Measurements from ENCODE around the gene GNB2. TPM values are rescaled to one million over a fixed set of nuclear protein-coding genes. Genes with fewer than 3 reads are reported as not detected.

The GNB2 gene
- total RNA-seq (2014; rRNA removed; shearing (Covaris generic); ENCODE audit: low replicate concordance) = 65.0 and 101 TPM in 2 replicates

DNA sequence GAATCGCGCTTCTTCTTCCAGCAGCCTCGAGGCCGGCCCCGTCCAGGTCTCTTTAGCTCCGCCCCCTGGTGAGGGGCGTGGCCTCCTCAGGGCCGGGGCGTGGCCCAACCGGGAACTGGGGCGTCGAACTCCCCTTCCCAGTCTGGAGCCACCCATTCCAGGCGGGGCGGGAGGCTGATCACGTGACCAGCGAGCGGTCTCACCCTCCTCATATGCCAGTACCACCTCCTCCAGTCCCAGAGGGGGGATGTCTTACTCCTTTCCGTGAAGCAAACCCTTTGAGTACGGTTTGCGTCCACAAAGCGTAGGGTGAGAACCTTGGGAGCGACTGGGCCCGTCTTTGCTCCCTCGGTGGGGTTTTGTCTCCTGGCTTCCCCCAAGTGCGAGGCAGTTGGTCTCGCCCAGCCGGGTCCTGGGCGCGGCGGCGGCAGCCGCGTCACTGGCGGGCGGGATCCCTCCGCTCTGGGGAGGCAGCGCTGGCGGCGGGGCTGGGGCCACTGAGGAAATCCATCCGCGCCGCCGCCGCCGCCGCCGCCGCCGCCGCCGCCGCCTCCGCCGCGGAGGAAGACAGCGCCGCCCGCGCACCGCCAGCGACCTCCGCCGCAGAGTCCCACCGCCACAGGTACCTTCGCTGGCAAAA, at the start of gene GNB2:
TSS of gene GNB2 (plus strand) at position 439 of the 640 bp plus-strand sequence. CDS start 2,526 bp downstream, outside the sequence.
- Histone ChIP-seq H3K4me1 (ENCODE audit: low read length) (peaks cover 9% of the 10 kb centered on the region), H3K9me3 (ENCODE audit: low read length) (no peaks in the 10 kb centered on the region), H3K4me2 (ENCODE audit: low read depth, low read length, poor library complexity, severe bottlenecking) (peak within 1 kb of the TSS; percentile 91), H3K4me3 (ENCODE audit: low read length) (peak within 1 kb of the TSS; percentile 100), H2AFZ (ENCODE audit: low read length) (no peak within 1 kb of the TSS), H3K27me3 (ENCODE audit: low read length) (no peaks in the 10 kb centered on the region), H3K9me2 (replicated peaks; ENCODE audit: insufficient read depth, low read length) (no peaks in the 10 kb centered on the region), H4K20me1 (ENCODE audit: insufficient read depth, low read depth, low read length) (peaks cover 4% of the 10 kb centered on the region; the same call in 1 of the 2 replicates), H3K9ac (ENCODE audit: low read length) (peak within 1 kb of the TSS; percentile 100), H3K79me2 (ENCODE audit: low read length) (peaks cover 17% of the 10 kb centered on the region), H3K27ac (ENCODE audit: low read length) (peak within 1 kb of the TSS; percentile 89), H3K36me3 (ENCODE audit: insufficient read depth, low read length) (0 out of 2 replicates have a peak, but pooled peaks cover 2% of the 10 kb centered on the region)
- peak; percentile 98 for DNase-seq

DNA sequence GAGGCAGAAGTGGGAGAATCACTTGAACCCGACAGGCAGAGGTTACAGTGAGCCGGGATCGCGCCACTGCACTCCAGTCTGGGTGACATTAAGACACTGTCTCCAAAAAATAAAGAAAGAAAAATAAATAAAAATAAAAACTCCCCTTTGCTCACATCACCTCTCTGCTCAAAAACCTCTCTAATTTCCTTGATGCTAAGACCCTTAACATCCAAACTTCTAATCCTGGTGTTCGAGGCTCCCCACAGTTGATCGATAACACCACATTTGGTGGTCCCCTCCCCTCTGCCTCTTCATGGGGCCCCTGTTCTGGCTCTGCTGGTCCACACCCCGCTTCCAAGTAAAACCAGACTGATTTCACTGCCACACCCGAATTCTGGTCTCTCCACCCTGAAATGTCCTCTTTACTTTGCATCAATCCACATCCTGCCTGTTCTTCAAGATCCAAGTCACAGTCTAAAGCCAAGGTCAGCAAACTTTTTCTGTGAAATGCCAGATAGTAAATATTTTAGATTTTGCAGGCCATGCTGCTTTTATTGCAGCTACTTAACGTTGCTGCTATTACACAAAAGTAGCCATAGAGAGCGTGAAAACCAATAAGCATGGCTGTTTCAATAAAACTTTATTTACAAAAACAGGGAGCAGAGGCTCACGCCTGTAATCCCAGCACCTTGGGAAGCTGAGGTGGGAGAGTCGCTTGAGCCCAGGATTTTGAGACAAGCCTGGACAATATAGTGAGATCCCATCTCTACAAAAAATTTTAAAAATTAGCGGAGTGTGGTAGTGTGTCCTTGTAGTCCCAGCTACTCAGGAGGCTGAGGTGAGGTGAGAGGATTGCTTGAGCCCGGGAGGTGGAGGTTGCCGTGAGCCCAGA, 49.4 kb upstream of the GNB2 start:
- H2AFZ ChIP-seq (ENCODE audit: low read length) = no peak overlapping the region
- H3K9me3 ChIP-seq (ENCODE audit: low read length) = no peaks in the 10 kb centered on the region
- no peaks in the 10 kb centered on the region for H3K36me3 ChIP-seq (ENCODE audit: insufficient read depth, low read length)
- no peaks in the 10 kb centered on the region for H4K20me1 ChIP-seq (ENCODE audit: insufficient read depth, low read depth, low read length)
- H3K27me3 ChIP-seq (ENCODE audit: low read length) = no peaks in the 10 kb centered on the region
- H3K79me2 ChIP-seq (ENCODE audit: low read length) = no peaks in the 10 kb centered on the region
- H3K4me3 ChIP-seq (ENCODE audit: low read length) = no peak overlapping the region
- H3K4me1 ChIP-seq (ENCODE audit: low read length) = peaks cover 23% of the 10 kb centered on the region
- no peak overlapping the region for H3K9ac ChIP-seq (ENCODE audit: low read length)
- no peak overlapping the region for H3K27ac ChIP-seq (ENCODE audit: low read length)
- H3K4me2 ChIP-seq (ENCODE audit: low read depth, low read length, poor library complexity, severe bottlenecking) = no peak overlapping the region
- H3K9me2 ChIP-seq (replicated peaks; ENCODE audit: insufficient read depth, low read length) = no peaks in the 10 kb centered on the region
- DNase-seq = no peak

GRCh38 chr7:100626055-100626454, 47.5 kb upstream of the GNB2 start:
- peak overlapping the region; percentile 43 for H3K4me2 ChIP-seq (ENCODE audit: low read depth, low read length, poor library complexity, severe bottlenecking)
- H3K4me3 ChIP-seq (ENCODE audit: low read length) = peak overlapping the region; percentile 37; the same call in 1 of the 2 replicates
- DNase-seq = no peak
- no peaks in the 10 kb centered on the region for H4K20me1 ChIP-seq (ENCODE audit: insufficient read depth, low read depth, low read length)
- no peak overlapping the region for H2AFZ ChIP-seq (ENCODE audit: low read length)
- peak overlapping the region; percentile 25 for H3K9ac ChIP-seq (ENCODE audit: low read length)
- H3K9me3 ChIP-seq (ENCODE audit: low read length) = no peaks in the 10 kb centered on the region
- no peak overlapping the region for H3K27ac ChIP-seq (ENCODE audit: low read length)
- no peaks in the 10 kb centered on the region for H3K9me2 ChIP-seq (replicated peaks; ENCODE audit: insufficient read depth, low read length)
- H3K4me1 ChIP-seq (ENCODE audit: low read length) = peaks cover 23% of the 10 kb centered on the region
- no peaks in the 10 kb centered on the region for H3K79me2 ChIP-seq (ENCODE audit: low read length)
- no peaks in the 10 kb centered on the region for H3K36me3 ChIP-seq (ENCODE audit: insufficient read depth, low read length)
- H3K27me3 ChIP-seq (ENCODE audit: low read length) = no peaks in the 10 kb centered on the region

- peak overlapping the region; percentile 78 for H3K4me2 ChIP-seq (ENCODE audit: low read depth, low read length, poor library complexity, severe bottlenecking)
Observed at GRCh38 chr7:100626530-100627237, 46.9 kb upstream of the GNB2 start.

GRCh38 chr7:100627238-100627549, 46.3 kb upstream of the GNB2 start:
- peak overlapping the region; percentile 73 for H3K9ac ChIP-seq (ENCODE audit: low read length)

More at GRCh38 chr7:100626530-100627237, 46.9 kb upstream of the GNB2 start:
- no peaks in the 10 kb centered on the region for H3K9me2 ChIP-seq (replicated peaks; ENCODE audit: insufficient read depth, low read length)
- H3K27me3 ChIP-seq (ENCODE audit: low read length) = no peaks in the 10 kb centered on the region
- no peaks in the 10 kb centered on the region for H3K36me3 ChIP-seq (ENCODE audit: insufficient read depth, low read length)
- no peak overlapping the region for H3K27ac ChIP-seq (ENCODE audit: low read length)
- peak; percentile 93 for DNase-seq
- H3K9ac ChIP-seq (ENCODE audit: low read length) = peak overlapping the region; percentile 73
- peak overlapping the region; percentile 70 for H3K4me3 ChIP-seq (ENCODE audit: low read length)
- H3K9me3 ChIP-seq (ENCODE audit: low read length) = no peaks in the 10 kb centered on the region
- H2AFZ ChIP-seq (ENCODE audit: low read length) = peak overlapping the region; percentile 90; the same call in 1 of the 2 replicates
- peaks cover 20% of the 10 kb centered on the region for H3K4me1 ChIP-seq (ENCODE audit: low read length)
- no peaks in the 10 kb centered on the region for H3K79me2 ChIP-seq (ENCODE audit: low read length)
- no peaks in the 10 kb centered on the region for H4K20me1 ChIP-seq (ENCODE audit: insufficient read depth, low read depth, low read length)

DNA sequence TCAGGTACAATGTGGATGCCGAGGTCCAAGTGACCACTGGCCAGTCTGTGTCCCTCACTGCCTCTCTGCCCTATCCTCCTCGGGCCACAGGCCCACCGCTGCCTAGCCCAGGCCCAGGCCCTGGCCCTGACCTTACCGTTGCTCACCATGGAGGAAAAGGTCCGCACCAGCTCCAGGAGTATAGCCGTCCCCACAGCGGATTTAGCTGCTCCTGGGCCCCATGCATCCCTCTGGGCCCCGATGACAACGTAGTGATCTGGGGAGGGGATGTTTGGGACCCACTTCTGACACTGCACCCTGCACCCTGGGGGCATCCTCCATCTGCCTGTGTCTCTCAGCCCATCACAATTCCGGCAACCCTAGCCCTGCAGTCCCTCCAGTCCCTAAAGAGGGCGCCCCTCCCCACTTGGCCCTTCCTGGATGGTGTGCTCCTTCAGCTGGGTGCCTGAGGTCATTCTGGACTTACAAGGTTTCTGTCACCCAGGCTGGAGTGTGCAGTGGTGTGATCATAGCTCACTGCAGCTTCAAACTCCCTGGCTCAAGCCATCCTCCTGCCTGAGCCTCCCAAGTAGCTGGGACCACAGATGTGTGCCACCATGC, 44.3 kb upstream of the GNB2 start:
- no peaks in the 10 kb centered on the region for H3K36me3 ChIP-seq (ENCODE audit: insufficient read depth, low read length)
- no peak overlapping the region for H3K4me3 ChIP-seq (ENCODE audit: low read length)
- H3K4me1 ChIP-seq (ENCODE audit: low read length) = peaks cover 18% of the 10 kb centered on the region
- H4K20me1 ChIP-seq (ENCODE audit: insufficient read depth, low read depth, low read length) = no peaks in the 10 kb centered on the region
- H3K27me3 ChIP-seq (ENCODE audit: low read length) = no peaks in the 10 kb centered on the region
- no peaks in the 10 kb centered on the region for H3K79me2 ChIP-seq (ENCODE audit: low read length)
- H3K9ac ChIP-seq (ENCODE audit: low read length) = no peak overlapping the region
- no peaks in the 10 kb centered on the region for H3K9me2 ChIP-seq (replicated peaks; ENCODE audit: insufficient read depth, low read length)
- H3K9me3 ChIP-seq (ENCODE audit: low read length) = no peaks in the 10 kb centered on the region
- H3K4me2 ChIP-seq (ENCODE audit: low read depth, low read length, poor library complexity, severe bottlenecking) = no peak overlapping the region
- H3K27ac ChIP-seq (ENCODE audit: low read length) = no peak overlapping the region
- H2AFZ ChIP-seq (ENCODE audit: low read length) = no peak overlapping the region
- peak; percentile 86 for DNase-seq

More at GRCh38 chr7:100627238-100627549, 46.3 kb upstream of the GNB2 start:
- Histone ChIP-seq H4K20me1 (ENCODE audit: insufficient read depth, low read depth, low read length) (no peaks in the 10 kb centered on the region), H3K4me1 (ENCODE audit: low read length) (peaks cover 17% of the 10 kb centered on the region), H3K4me2 (ENCODE audit: low read depth, low read length, poor library complexity, severe bottlenecking) (peak overlapping the region; percentile 78), H3K4me3 (ENCODE audit: low read length) (peak overlapping the region; percentile 70), H3K27ac (ENCODE audit: low read length) (no peak overlapping the region), H3K9me2 (replicated peaks; ENCODE audit: insufficient read depth, low read length) (no peaks in the 10 kb centered on the region), H3K9me3 (ENCODE audit: low read length) (no peaks in the 10 kb centered on the region), H3K36me3 (ENCODE audit: insufficient read depth, low read length) (no peaks in the 10 kb centered on the region), H3K27me3 (ENCODE audit: low read length) (no peaks in the 10 kb centered on the region), H2AFZ (ENCODE audit: low read length) (no peak overlapping the region), H3K79me2 (ENCODE audit: low read length) (no peaks in the 10 kb centered on the region)
- no peak for DNase-seq

- Histone ChIP-seq H3K36me3 (ENCODE audit: insufficient read depth, low read length) (no peaks in the 10 kb centered on the region), H3K27ac (ENCODE audit: low read length) (no peak overlapping the region), H3K27me3 (ENCODE audit: low read length) (no peaks in the 10 kb centered on the region), H3K4me1 (ENCODE audit: low read length) (peaks cover 23% of the 10 kb centered on the region), H3K9me3 (ENCODE audit: low read length) (no peaks in the 10 kb centered on the region), H3K4me2 (ENCODE audit: low read depth, low read length, poor library complexity, severe bottlenecking) (no peak overlapping the region), H3K9me2 (replicated peaks; ENCODE audit: insufficient read depth, low read length) (no peaks in the 10 kb centered on the region), H3K4me3 (ENCODE audit: low read length) (no peak overlapping the region), H3K79me2 (ENCODE audit: low read length) (no peaks in the 10 kb centered on the region), H2AFZ (ENCODE audit: low read length) (no peak overlapping the region), H4K20me1 (ENCODE audit: insufficient read depth, low read depth, low read length) (no peaks in the 10 kb centered on the region), H3K9ac (ENCODE audit: low read length) (no peak overlapping the region)
- no peak for DNase-seq
Observed at GRCh38 chr7:100630066-100630465, 43.5 kb upstream of the GNB2 start.
